ENCODE measurements around the gene POPDC2.
"Not testable (repeated sequence)": the region's sequence is repeated elsewhere in the genome, so short reads cannot be mapped to it uniquely, and the experiment has no call there.

POPDC2 gene, protein sequence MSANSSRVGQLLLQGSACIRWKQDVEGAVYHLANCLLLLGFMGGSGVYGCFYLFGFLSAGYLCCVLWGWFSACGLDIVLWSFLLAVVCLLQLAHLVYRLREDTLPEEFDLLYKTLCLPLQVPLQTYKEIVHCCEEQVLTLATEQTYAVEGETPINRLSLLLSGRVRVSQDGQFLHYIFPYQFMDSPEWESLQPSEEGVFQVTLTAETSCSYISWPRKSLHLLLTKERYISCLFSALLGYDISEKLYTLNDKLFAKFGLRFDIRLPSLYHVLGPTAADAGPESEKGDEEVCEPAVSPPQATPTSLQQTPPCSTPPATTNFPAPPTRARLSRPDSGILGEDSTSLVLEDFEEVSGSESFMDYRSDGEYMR

DNA sequence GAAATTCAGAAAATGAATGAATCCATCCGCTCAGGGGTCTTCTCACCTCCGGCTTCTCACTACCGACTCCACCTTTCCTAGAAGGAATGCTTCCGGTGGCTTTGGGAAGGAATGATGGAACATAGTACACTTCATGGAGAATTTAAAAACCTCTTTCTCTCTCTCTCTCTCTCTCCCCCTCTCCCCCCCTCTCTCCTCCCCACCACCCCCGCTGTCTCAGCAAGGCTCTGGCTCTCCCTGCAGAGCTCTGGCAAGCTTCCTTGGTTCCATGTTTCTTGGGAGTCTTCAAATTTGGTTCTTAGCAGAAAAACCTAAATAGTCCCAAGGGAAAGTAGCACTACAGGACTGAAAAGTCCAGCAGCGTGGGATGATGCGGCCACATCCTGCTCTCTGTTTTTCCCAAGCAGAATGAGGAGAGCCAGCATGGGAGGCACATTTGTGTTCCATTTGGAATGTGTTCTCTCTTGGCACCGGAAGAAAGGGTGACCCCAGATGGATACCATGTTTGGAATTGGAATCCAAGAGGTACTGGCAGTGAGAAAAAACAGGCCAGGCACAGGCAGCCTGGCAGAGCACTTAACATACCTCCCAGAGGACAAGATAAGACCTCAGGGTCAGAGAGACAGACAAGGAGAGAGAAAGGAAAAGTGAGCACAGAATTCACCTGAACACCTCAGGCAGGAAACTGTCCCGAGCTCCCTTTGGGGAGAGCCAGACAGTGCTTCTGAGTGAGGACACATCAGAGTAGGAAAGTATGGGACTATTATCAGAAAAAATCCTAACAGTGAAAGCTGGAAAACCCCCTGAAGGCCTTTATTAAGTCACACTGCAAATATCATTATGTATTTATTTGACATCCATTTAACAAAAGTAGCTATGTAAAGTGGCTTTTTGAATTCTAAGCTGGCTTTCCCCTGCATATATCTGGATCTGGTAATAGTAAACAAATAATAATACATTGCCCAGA is at the start of gene POPDC2:
Gene POPDC2 (minus strand): TSS at position 116 of the 967 bp plus-strand sequence. CDS start 166 bp downstream, outside the sequence.
- peak in 1 of 2 experiments; percentile 36 for DNase-seq

DNA sequence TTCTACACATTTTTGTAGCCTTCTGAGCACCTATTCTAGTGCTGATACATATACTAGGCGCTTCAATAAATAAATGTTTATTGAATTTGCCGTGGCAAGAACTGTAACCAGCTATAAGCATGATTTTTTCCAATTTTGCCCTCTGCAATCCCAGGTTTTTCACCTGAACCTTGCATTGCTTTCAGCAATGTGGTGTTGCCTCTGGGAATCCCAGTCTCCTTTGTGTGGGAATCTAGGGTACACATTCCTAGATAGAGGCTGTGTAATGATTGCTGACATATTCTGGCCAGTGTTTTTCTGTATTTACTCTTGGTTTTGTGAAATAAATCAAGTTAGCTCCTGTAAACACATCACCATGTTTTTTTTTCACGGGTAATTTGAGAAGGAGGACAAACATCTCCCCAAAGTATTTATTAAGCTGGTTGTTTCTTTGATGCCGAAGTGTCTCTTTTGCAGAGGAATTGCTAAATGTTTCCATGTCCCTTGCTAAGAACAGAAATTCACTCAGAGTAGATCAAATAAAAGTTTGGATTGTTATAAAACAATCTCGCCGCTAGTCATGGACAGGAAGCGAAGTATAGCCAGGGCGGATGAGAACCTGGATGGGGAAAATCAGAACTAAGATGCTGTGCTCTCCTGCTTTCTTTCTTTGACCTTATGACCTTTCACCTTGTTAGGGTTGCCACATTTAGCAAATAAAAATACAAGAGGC is 43.6 kb upstream of the POPDC2 start:
- DNase-seq, result no peak

DNA sequence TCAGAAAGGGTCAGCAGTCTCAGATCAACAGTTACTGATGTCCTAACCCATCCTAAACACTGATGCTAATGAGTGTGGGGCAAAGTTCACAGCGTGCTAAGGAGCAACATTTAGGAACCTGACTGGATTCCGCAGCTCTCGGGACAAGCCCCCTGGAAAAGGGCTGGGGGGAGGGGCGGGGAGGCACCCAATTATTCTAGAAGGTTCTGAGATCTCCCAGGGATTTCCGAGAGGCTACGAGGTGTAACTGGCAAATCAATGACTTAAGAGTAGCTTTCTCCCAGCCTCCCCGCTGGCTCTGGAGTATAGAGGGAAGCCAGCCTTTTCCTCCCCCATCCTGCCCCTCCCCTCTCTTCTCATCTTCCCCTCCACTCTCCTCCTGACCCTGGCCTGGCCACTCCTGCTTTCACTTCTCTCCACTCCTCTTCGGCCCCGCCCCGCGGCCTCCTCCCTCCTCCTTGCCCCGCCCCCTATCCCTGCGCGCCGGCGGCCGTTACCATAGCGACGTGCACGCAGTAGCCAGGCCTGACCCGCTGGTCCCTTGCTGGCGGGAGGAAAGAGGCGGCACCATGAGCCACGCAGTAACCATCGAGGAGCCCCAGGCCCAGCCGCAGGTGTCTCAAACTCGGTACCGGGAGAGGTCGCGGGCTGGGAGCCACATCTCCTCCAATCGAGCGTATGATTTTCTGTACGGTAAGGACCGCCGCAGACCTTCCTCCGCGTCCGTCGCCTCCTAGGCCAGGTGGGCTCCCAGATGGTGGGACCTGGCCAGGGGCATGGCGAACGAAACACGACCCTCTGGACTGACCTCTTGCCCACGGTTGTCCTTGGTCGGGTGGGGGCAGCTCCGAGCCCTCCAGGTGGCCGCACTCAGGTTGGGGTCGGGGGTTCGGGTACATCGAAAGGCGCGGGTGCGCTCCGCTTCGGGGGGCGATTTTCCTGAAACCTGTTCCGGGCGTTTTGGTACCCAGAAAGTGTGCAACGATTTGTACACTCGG is 42.4 kb upstream of the POPDC2 start, which contains the start of gene CFAP91:
Gene CFAP91 (plus strand): TSS at position 493 of the 998 bp plus-strand sequence. CDS start 77 bp downstream, at position 570.
- DNase-seq, result peak; percentile 77 to 84

DNA sequence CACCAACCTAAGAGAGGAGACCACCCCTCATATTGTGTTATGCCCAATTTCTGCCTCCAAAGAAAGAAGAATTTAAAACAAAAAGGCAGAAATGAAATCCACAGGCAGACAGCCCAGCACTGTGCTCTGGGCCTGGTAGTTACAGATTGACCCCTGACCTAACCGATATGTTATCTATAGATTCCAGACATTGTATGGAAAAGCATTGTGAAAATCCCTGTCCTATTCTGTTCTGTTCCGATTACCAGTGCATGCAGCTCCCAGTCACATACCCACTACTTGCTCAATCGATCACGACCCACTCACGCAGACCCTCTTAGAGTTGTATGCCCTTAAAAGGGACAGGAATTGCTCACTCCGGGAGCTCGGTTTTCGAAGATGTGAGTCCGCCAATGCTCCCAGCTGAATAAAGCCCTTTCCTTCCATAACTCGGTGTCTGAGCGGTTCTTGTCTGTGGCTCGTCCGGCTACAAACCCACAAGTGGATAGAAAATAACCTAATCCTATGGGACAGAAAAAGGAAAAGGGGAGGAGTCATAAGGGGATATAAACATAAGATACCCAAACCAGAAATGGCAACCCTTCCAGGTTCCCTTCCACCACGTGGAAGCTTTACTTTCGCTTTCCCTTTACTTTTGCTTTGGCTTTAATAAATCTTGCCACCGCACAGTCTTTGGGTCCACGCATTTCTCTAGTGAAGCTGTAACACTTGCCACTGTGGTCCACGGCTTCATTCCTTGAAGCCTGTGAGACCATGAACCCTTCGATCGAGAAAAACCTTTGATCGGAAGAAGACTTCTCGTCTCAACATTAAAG is 40.7 kb upstream of the POPDC2 start:
- no peak for DNase-seq

DNA sequence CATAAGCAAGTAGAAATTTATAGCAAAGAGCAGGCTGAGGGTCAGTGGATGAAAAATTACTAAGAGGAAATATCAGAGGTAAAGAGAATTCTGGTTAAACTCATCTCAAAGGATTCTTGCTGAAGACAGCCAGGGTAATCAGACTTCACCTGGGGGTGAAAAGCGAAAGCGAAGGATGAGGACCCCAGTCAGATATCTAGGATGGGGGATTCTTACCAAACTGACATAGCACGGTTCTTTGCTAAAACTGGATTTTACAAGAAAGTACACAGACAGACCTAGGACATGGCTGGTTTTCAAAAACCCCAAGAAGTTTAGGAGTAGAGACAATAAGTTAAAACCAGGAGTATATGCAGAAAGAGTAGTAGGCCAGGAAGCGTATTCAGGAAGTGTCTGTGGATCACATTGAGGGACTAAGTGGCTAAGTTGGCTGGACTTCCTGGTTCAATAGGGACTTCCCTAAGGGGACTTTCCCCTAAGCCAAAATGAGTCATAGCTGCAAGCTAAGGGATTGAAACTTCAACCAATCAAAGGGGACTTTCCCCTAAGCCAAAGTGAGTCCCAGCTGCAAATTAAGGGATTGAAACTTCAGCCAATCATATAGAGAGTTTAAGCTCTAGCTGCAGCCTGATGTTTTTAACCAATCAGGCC is 40.0 kb upstream of the POPDC2 start:
- no peak for DNase-seq

DNA sequence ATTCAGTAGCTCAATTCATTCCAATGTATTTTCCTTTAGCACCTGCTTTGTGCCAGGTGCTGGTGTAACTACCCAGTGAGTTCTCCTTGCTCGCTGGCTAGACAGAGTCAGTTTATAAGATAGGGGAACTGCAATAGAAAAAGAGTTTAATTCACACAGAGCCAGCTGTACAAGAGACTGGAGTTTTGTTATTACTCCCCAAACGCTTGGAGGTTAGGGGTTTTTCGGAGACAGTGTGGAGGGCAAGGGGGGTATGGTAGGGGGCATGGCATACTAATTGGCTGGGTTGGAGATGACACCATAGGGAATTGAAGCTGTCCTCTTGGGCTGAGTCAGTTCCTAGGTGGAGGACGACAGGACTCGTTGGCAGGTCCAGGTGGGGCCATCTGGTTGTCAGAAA is 37.0 kb upstream of the POPDC2 start:
- DNase-seq, result no peak

DNA sequence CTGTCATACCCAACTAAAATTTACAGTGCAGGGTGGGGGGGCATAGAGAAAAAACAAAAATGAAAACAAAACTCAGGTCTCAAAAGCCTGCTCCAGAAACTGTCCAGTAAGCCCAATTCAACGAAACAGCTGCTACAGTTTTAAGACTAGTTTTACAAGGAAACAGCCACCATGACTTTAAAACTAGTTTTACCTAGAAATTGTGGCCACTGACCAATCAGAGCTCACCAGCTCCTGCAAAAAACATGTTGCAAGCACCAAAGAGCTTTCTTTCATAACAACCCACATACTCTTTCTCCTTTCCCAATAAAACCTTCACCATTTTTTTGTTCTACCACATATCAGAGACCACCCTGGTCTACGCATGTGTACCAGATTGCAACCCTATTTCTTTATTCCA is 35.1 kb upstream of the POPDC2 start:
- DNase-seq, result peak in 1 of 2 experiments; percentile 8

DNA sequence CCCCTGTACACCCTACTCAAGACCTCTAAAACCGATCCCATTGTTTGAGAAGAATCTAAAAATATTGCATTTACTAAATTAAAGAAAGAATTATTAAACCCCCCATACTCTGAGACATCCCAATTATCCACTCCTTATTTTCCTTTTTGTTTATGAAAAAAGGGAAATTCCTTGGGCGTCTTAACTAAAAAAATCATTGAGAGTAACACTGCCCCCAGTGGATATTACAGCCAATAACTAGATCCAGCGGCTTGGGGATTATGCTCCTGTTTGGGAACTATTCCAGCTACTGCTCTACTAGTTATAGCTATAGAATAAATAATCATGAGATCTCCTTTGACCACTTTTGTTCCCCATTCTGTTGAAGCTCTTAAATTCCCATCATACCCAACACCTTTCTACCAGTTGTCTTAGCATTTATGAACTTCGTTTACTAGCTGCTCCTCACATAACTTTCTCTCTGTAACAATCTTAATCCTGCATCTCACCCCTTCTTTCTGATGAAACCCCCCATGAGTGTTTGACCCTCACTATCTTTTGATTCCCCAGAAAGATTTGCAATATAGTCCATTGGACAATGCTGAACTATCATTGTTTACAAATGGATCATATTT is 29.8 kb upstream of the POPDC2 start:
- peak in 1 of 2 experiments; percentile 38 for DNase-seq

DNA sequence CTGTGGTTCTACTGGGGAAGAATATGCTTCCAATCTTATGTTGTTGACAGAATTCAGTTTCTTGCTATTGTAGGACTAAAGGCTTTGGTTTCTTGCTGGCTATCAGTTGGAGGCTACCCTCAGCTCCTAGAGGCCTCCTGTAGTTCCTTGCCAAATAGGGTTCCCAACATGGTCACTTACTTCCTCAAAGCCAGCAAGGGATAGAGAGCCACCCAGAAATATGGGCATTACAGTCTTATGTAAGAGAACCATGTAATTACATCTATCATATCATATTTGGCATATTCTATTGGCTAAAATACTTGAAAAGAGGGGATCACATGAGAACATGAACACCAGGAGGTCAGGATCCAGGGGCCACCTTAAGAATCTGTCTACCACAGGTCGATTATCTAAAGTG is 23.0 kb upstream of the POPDC2 start:
- DNase-seq, result no peak

DNA sequence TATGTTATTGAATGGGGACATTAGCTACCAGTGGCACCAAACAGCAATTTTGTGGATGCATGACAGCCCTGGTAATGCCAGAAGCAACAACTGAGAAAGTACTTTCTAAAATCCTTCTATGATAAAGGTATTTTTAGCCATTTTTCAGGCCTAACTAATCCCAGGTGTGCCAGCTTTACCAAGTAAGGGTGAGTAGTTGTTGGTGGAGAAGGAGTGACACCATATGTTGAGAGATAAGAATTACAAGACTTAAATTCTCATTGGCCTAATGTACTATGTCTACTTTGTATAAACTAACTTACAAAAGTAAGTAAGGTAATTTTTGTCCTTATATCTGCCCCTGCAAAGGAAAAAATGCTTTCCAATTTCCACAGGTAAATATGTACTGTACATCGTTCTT is 20.9 kb upstream of the POPDC2 start:
- peak in 1 of 2 experiments; percentile 35 for DNase-seq

DNA sequence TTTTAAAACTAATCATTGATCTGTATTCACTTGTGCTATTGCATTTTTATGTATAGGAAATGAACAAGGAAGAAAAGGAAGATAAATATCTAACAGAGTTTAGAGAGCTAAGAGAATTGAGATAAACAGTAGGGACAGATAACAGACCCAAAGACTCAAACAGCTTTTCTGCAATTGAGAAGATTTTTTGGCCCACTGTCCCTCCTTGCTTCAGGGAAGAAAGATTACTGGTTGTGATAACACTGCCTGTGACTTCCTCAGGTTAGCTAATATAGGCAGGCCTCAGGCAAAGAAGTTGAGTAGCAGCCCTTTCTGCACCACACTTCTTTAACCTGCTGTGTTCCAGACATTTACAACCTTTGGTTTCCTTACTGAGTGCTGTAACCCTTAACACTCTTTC is 19.5 kb upstream of the POPDC2 start:
- no peak for DNase-seq

DNA sequence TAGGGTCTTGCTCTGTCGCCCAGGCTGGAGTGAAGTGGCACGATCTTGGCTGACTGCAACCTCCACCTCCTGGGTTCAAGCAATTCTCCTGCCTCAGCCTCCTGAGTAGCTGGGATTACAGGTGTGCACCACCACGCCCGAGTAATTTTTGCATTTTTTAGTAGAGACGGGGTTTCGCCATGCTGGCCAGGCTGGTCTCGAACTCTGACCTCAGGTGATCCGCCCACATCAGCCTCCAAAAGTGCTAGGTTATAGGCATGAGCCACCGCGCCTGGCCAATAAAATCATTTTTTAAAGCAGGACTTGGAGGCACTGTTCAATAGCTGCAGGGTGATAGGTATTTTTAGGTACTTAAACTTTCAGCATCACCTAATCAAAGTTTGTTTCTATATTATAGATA is 17.8 kb upstream of the POPDC2 start:
- DNase-seq, result not testable (repeated sequence)

DNA sequence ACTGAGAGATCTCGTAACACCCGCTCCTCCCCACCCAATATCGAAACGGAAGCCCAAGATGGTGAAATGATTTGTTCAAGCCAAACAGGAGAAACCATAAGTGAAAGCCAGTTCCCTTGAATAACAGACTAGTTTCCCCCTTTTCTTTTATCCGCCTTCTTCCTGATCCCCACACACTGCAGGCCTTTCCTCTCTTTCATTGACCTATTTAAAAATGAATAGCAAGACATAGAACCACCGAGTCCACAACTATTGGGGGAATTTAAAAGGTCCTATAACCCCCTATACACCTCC is 17.2 kb upstream of the POPDC2 start:
- DNase-seq, result no peak

DNA sequence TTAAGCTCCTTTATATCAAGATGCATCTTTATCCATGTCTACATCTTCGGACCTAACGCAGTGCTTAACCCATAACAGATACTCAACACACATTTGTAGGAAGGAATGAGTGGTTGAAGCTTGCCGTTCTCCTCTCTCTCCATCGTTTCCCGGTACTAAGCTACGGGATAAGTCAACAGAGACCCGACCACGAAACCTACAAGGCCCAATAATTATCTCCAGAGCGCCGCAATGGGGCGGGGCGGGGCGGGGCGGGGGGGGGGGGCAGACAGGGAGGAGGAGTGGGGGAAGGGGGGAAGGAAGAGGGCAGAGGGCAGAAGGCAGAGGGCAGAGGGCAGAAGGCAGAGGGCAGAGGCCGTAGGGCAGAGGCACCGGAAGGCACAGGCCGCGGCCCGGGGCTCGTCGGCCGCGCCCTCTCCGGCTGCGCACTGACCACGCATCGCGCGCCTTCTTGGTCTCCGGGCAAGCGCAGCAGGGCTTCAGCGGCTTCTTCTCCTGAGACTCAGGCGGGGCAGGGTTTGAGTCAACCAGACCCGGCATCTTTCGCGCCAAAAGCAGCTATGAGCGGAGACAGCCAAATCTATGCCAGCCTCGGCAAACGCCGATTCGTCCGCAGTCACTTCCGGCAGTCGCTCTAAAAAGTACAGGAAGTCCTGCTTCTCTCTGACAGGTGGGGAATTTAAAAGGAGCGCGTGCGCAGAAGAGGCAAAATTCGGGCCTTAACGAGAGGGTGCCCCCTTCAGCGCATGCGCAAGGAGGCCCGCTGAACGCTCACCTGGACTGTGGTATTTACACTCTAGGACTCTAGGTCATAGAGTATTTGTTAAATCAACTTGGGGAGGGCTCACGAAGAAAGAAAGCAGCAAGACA is 16.6 kb upstream of the POPDC2 start, which contains the start of gene COX17:
Gene COX17 (minus strand): TSS at position 636 of the 870 bp plus-strand sequence. CDS start 96 bp downstream, at position 540.
- peak; percentile 97 for DNase-seq

DNA sequence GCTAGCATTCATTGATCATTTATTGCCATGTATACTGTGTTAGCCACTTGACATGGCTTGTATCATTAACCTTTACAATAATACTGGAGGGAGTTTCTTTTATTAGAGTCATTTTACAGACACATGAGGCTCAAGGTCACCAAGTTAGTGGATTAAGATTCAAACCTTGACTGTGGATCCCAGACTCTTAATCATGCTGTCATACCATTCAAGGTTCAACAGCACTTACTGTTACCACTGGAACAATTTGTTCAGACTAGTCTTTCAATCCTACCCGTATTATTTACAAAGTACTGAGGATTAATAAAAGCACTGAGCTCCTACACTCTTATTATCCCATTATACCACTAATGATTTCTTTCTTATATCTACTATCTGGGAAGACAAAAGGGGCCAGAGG is 15.6 kb upstream of the POPDC2 start:
- DNase-seq, result no peak

DNA sequence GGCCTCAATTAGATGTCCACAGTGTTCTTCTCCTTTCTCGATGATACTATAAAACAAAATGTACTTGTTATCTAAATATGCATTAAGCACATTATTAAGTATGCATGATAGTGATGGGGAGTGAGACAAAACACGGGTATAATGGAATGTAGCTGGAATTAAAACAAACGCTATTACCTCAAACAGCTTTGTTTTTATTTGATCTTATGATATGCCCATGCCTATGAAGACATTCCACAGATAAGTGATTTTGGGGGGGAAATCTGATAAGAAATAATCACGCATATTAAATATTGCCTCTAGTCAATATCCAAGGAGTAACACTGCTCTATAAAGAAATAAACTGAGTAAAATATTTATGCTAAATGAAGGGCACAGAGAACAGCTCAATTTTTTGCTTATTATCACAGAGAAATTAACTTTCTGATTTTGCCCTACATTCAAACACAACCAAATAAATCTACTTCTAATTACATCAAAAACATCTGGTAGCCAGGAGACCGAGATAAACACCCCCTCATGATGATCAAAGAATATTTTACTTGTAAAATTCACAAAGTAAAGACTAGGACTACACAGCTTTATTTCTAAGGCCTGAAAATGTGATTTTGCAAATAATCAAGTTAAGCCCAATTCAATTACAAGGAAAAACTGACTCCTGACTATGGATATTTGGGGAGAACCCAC is 14.9 kb upstream of the POPDC2 start:
- DNase-seq, result no peak

DNA sequence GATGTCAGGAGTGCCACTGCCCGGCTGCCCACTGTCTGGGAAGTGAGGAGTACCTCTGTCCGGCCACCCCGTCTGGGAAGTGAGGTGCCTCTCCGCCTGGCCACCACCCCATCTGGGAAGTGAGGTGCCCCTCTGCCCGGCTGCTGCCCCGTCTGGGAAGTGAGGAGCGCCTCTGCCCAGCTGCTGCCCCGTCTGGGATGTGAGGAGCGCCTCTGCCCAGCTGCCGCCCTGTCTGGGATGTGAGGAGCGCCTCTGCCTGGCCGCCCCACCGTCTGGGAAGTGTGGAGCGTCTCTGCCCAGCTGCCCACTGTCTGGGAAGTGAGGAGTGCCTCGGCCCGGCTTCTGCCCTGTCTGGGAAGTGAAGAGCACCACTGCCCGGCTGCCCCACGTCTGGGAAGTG is 13.5 kb upstream of the POPDC2 start:
- DNase-seq, result no peak

DNA sequence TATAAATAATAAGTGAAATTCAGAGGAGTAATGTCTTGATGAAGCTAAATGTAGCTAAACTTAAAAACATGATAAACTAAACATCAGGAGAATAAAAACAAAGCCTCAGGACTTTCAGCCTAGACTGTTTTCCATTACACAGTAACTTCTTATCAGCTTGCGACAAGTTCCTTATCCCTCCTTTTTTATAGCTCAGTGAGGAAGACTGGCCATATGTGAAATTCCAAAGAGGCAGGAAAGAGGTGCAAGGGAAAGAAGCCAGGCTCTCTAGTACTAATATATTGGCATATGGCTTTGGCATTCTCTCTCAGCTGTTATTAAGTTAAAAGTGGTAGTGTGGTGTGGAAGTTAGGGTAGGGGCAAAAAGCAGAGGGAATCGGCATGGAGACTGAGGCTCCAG is 12.4 kb upstream of the POPDC2 start:
- DNase-seq, result no peak

Measured in NCI-H446 (cell line).